RCC 7860 (cell line): ENCODE results near the gene NTHL1.

Experiments
- DNase-seq: peaks from one replicate; pipeline ENCODE4 v3.0.0-alpha.2; 2015; ENCODE audit warnings: low spot score
- FAIRE-seq: peaks from 2 replicates; lab custom pipeline; 2012; peaks lifted over from hg19 to GRCh38; lab: Jason Lieb, UNC

NTHL1 gene

DNA sequence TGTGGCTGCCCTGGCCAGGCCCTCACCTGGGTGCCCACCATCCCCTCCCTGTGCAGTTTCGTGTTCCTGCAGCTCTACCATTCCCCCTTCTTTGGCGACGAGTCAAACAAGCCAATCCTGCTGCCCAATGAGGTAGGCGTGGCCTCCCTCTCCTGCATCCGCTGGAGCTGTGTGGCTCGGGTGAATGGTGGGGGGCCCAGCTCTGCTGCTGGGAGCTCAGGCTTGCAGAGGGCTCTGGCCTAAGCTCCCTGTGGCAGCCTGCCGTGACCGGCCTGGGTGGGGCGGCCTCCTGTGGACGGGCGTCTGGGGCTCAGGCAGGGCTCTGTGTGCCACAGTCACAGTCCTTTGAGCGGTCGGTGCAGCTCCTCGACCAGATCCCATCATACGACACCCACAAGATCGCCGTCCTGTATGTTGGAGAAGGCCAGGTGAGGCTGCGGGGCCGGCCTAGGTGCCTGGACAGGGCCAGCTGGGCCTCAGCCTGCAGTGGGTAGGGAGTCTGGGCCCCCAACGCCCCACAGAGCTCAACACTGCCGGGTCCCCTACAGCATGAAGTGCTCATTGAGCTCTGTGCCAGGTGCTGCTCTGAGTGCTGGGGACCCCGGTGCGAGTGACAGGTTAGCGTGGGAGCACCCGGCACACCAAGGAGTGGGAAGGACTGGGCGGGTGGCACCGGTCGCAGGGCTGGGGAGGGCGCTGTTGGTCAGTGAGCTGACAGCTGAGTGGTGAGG, 37.4 kb upstream of the NTHL1 start:
- FAIRE-seq: no peak
- no peak for DNase-seq

DNA sequence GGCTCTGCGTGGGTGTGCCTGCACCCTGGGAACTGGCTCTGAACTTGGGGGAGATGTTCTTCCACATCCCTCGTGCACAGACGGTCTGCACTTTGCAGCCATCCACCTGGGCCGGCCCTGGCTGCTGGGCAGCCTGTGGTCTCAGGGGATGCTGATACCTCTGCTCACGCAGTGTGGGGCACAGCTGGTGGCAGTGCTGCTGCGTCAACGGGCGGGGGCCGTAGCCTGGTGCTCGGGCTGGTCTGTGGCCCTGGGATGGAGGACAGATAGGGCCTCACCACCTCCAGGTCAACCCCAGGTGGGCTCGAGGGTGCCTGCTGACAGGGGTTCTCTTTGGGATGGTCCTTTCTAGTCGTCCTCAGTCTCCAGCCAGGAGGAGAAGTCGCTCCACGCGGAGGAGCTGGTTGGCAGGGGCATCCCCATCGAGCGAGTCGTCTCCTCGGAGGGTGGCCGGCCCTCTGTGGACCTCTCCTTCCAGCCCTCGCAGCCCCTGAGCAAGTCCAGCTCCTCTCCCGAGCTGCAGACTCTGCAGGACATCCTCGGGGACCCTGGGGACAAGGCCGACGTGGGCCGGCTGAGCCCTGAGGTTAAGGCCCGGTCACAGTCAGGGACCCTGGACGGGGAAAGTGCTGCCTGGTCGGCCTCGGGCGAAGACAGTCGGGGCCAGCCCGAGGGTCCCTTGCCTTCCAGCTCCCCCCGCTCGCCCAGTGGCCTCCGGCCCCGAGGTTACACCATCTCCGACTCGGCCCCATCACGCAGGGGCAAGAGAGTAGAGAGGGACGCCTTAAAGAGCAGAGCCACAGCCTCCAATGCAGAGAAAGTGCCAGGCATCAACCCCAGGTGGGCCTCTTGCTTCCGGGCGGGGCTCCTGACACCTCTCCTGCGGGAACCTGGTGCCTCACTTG, 36.5 kb upstream of the NTHL1 start:
- DNase-seq: no peak
- FAIRE-seq: no peak

DNA sequence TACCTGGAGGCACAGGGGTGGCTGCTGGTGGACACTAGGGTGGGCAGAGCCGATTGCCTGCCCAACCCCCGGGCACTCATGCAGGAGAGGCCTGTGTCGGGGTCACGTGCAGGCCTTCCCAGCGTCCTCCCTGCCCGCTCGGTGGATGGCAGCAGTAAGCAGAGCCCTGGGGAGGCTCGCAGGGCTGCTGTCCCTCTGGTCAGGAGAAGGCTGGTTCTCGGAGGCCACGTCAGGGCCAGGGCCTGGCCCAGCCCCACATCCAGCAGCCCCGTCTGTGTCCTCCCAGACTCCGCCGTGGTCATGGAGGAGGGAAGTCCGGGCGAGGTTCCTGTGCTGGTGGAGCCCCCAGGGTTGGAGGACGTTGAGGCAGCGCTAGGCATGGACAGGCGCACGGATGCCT, 35.8 kb upstream of the NTHL1 start:
- no peak for FAIRE-seq
- no peak for DNase-seq

DNA sequence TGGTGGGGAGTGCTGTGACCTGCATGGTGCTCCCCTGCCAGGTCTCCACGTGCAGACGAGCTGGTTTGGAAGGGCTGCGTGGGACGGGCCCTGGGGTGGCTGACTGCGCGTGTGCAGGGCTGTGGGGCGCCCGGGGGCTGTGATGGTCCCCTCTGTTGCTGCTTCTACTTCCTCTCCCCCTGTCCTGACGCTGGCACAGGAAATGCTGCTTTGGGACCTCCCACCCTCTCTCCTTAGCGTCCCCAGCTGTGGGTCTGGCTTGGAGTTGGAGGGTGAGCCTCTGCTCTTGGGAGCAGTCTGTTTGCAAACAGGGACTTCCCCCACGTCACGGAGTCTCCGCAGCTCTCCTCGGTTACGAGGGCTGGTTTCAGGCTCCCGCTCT, 35.3 kb upstream of the NTHL1 start:
- FAIRE-seq: no peak

DNA sequence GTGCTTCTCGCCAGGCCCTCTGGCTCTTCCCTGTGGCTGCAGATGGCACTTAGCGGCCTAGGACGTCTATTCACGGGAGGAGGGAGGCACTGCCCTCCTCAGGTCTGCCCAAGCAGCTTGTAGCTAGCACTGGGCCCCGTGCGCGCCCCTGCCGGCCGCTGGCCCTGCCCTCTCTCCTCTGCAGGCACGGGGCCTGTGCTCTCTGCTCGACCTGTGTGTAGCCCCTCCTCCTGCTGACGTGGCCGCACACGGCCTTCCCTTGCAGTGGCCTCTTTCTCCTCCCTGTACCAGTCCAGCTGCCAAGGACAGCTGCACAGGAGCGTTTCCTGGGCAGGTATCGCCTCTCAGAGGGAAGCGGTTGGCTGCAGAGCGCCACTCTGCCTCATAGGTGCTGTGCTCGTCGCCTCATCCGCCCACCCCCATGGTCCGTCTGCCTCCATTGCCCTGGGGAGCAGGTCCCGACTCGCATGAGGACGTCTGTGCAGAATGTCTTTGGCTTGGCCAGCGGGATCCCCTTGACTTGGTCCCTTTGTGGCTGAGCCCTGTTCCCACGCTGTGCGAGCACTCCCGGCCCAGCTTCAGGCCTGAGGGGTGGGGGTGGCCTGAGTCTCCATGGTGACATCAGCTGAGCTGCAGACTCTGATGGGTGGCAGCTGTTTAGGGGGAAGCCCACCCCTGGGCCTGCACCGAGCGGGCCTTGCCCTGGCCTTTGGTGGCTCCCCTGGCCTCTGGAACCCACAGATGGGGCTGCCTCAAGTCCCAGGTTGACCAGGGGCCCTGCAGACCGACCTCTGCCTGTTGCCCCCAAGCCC, 34.7 kb upstream of the NTHL1 start:
- FAIRE-seq (no peak), DNase-seq (no peak)

More for the DNA sequence above, 35.3 kb upstream of the NTHL1 start:
- no peak for DNase-seq

DNA sequence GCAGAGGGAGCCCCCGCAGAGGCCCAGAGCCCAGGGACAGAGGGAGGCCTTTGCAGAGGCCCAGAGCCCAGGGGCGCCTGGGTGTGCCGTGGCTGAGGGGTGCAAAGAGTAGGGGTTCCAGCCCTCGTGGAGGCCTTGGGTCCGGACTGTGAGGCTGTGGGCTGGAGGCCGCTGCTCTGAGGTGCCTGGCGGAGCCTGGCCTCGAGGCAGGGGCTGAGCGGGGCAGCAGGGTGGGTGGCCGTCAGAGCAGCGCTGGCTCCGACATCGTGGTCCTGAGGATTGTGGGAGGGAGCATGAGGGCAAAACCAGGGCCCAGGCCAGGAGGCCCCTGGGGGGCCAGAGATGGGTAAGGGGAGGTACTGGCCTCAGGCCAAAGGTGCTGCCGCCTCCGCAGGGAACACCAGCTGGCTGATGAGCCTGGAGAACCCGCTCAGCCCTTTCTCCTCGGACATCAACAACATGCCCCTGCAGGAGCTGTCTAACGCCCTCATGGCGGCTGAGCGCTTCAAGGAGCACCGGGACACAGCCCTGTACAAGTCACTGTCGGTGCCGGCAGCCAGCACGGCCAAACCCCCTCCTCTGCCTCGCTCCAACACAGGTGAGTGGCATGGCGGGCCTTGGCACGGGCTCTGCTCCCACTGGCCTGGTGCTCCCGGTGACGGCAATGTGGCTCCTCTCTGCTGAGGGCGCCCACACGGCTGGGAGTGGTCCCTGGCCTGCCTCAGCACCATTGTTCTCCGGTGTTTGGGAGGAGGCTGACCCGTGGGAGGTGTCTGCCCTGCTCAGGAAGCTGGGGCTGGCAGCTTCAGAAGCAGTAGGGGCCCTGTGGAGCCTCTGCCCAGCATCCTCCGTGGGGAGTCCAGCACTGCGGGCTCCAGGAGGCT, 33.8 kb upstream of the NTHL1 start:
- FAIRE-seq (no peak), DNase-seq (no peak)

DNA sequence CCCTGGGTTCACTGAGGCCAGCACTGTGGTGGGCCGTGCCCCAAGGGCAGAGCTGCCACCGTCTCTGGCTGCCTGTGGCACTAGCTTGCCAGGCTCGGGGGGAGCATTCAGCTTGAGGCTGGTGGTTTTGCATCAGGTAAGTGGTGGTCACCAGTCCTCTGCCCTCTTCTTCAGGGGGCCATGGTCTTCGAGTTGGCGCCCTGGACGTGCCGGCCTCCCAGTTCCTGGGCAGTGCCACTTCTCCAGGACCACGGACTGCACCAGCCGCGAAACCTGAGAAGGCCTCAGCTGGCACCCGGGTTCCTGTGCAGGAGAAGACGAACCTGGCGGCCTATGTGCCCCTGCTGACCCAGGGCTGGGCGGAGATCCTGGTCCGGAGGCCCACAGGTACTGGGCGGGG, 32.4 kb upstream of the NTHL1 start:
- DNase-seq (no peak), FAIRE-seq (no peak)

DNA sequence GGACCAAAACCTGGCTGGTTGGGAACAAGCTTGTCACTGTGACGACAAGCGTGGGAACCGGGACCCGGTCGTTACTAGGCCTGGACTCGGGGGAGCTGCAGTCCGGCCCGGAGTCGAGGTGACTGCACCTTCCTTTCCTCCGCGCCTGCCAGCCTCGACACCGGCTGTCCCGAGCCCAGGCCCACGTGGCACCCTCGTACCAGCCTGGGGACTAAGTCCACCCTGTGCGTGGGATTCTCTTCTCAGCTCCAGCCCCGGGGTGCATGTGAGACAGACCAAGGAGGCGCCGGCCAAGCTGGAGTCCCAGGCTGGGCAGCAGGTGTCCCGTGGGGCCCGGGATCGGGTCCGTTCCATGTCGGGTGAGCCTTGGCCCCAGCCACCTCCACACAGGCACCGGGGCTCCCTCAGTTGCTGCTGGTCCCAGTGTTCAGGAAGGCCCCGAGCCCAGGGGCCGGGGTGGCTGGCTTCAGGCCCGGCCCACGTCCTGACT, 31.7 kb upstream of the NTHL1 start:
- no peak for FAIRE-seq

DNA sequence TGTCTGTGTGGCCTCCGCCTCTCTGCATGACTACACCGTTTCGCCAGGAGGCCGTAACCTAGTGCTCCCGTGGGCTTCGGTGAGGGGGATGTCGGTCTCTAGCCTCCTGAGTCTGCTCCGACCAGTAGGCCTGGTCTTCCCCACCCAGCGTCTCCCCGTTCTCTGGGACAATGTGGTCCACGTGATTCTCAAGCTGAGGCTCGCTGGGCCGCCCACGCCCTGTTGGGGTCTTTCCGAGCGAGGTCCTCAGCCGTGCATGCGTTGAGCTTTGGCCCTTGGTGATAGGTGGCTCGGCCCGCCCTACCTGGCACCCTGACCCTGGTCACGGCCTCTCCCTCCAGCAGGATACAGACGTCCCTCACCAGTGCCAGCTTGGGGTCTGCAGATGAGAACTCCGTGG, 31.1 kb upstream of the NTHL1 start:
- FAIRE-seq: no peak
- no peak for DNase-seq

More for the DNA sequence above, 31.7 kb upstream of the NTHL1 start:
- no peak for DNase-seq

DNA sequence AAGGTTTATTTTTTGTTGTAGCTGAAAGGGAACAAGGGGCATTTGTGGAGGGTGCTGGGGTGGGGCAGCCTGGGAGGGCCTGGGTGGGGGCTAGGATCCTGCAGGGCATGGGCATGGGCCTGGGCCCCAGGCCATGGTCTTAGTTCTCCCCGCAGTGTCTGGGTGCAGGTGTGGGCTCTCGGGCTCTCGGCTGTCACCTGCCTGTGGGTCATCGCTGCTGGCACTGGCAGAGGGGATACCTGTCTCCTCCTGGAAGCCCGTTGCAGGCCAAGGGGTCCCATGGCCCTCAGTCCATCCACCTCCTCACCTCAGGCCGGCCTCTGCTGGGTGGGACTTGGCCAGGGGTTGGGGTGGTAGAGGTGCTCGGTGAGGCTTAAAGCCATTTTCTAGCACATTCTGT, 30.5 kb upstream of the NTHL1 start:
- DNase-seq (no peak), FAIRE-seq (no peak)

DNA sequence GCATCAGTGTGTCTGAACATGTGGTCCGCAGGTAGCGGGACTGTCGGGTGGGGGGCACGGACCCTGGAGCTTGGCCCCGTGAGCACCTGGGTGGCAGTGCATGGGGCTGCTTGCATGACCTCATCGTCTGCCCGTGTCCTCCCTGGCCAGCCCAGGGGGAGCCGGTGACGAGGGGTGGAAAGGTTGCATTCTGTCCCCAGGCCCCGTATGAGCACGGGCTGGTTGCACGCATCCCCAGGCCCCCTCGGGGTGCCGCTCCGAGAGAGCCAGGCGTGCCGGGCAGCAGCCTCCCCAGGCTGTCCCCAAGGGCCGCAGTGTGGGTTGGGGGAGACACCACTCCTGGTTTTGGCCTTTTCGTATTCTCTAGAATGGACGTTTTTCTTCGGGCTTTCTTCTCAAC, 30.1 kb upstream of the NTHL1 start:
- no peak for FAIRE-seq
- DNase-seq: no peak

DNA sequence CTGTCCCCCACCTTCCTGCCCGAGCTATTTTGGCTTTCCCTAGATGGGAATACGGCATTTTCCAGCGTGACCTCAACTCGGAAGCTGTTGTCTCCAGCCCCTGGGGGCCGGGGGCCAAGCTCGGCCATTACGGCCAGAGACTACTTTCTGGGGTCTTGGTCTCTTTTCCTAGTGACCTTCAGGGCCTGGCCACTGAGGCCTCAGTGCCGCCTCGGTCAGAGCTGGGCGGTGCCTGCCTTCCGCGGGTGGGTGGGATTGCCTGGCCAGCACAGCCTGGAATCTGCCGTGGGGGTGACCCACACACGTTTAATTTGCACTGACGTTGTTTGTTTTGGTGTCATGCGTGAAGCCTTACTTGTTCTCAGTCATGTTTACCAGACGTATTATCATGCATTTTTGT, 29.4 kb upstream of the NTHL1 start:
- FAIRE-seq: no peak
- DNase-seq: no peak

DNA sequence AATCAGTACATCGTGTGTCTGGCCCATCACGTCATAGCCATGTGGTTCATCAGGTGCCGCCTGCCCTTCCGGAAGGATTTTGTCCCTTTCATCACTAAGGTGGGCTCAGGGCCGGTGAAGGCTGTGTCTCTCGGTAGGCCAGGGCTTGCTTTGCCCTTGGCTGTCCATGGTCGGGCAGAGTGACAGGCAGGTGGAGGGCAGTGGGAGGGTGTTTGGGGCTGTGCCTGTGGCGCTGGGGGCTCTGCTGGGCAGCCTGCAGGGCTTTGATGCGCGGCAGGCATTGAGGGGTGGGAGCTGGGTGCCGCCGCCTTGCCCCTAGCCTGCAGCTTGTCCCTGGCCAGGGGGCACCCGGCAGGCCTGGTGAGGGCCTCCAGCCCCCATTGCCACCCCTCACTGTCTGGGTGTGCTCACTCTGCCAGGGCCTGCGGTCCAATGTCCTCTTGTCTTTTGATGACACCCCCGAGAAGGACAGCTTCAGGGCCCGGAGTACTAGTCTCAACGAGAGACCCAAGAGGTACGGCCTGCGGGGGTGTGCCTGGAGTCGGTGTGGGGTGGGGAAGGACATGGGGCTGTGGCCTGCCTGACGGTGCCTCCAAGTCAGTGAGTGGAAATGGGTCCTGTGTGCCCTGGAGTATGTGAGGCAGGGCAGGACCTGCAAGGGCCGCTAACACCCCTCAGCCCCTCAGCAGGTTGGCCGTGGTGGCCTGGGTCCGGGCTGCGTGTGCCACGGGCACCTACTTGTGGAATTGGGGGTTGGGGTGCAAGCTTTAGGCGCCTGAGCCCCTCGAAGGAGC, 28.6 kb upstream of the NTHL1 start:
- FAIRE-seq: no peak
- no peak for DNase-seq

DNA sequence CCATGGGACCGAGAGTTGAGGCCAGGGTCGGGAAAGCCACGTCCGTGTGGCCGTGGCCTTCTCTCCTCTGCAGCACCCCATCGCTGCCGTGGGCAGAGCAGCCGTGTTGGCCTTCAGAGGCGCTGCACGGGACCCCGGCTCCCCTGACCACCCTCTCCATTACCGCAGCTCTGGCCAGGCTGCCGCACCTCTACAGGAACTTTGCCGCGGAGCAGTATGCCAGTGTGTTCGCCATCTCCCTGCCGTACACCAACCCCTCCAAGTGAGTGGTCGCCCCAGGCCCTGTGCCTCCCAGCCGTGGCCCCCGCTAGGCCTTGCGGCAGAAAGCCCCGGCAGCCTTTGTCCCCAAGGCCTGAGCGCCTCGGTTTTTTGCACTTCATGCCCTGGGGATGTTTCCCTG, 28.0 kb upstream of the NTHL1 start:
- FAIRE-seq (no peak), DNase-seq (no peak)

DNA sequence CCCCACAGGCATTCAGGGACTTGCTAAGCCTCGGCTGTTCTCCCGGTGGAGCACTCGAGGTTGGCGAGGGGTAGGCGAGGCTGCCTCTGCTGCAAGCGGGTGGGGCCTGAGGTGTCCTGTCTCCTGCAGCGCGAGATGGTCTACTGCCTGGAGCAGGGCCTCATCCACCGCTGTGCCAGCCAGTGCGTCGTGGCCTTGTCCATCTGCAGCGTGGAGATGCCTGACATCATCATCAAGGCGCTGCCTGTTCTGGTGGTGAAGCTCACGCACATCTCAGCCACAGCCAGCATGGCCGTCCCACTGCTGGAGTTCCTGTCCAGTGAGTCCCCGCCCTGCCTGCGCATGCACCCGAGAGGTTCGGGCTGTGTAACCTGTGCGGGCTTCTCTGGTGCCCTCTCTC, 26.4 kb upstream of the NTHL1 start:
- DNase-seq (no peak), FAIRE-seq (no peak)

DNA sequence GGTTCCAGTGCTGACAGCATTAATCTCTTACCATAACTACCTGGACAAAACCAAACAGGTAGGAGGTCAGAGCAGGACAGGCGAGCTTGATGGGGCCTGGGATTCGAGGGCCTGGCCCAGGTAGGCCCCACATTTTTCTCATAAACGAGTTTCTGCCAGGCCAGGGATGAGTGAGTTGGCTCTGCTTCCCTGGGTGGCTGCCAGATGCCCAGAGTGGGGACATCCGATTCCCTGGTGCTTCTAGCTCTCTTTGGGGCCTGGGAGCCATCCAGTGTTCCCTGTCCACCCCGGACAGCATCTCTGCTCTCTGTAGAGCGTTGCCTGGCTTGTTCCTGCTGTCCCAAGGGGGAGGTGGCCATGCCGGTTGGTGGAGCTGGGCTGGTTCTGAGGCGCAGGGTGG, 25.3 kb upstream of the NTHL1 start:
- FAIRE-seq (no peak), DNase-seq (no peak)

DNA sequence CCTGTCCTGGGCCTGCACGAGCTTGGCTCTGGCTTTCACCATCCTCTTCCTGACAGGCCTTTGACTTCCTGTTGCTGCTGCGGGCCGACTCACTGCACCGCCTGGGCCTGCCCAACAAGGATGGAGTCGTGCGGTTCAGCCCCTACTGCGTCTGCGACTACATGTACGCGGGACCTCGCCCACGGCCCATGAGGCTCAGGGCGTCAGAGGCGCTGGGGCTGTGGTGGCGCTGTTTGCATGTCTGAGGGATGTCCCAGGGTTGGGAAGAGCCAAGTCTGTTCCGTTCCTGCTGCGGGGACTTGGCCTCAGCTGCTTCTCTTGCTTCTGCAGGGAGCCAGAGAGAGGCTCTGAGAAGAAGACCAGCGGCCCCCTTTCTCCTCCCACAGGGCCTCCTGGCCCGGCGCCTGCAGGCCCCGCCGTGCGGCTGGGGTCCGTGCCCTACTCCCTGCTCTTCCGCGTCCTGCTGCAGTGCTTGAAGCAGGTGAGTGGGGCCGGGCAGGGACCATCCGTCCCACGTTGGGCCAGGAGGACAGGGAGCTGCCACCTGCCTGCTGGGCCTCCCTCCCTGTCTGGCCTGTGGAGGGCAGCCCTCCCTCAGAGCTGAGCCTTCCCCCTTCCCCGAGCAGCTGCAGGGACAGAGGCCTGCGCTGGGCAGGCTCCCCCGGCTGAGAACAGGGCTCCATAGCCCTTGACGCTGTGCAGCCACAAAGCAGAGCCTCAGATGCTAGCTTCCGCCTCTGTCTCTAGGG, 24.0 kb upstream of the NTHL1 start:
- FAIRE-seq (no peak), DNase-seq (no peak)

DNA sequence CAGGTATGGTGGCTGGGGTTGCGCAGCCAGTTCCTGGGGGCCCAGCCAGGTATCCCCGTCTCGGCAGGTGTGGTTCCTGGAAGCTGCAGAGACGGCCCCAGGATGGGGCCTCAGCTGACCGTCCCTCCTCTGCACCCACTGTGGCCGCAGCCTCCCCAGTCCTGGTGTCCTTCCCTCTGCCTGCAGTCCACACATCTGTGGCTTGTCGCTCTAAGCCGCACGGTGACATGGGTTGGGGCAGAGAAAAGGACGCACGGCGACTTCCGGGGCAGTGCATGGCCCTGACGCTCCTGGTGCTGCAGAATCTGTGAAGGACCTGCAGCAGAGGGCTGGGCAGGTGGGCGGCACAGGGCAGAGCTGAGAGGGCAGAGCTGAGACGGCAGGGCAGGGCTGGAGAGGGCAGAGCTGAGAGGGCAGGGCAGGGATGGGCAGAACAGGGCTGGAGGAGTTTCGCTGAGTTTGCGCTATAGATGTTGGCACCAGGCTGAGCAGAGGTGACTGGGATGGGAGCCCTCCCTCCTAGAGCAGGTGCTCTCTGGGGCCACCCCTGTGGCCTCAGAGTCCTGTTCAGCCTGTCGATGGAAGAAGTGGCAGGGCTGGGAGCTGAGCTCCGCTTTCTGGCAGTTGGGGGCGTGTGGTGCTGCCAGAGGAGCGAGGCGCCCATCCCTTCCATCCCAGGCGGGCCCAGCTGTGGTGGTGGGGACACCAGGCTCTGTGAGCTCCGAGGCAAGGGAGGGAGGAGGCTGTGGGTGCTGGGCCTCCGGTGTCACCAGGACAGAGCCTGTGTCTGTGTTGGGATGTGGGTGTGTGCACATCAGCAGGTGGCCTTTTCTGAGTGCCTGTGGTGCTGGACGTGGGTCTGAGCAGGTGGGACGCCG, 23.2 kb upstream of the NTHL1 start:
- FAIRE-seq: no peak

More for the DNA sequence above, 23.2 kb upstream of the NTHL1 start:
- no peak for DNase-seq
